HL-60 (cell line): ENCODE data around the gene SVOPL.

Source experiments
- POLR2AphosphoS5 ChIP-seq: IDR thresholded peaks from 2 replicates; pipeline ENCODE4 v1.6.1; 2012; ENCODE audit warnings: low read depth
- TF ChIP-seq, protein P1 (sequence below): IDR thresholded peaks from one replicate; pipeline ENCODE4 v1.5.1; 2011; ENCODE audit warnings: low read length, control low read depth, inconsistent platforms; ENCODE audit not compliant: insufficient read depth

DNA sequence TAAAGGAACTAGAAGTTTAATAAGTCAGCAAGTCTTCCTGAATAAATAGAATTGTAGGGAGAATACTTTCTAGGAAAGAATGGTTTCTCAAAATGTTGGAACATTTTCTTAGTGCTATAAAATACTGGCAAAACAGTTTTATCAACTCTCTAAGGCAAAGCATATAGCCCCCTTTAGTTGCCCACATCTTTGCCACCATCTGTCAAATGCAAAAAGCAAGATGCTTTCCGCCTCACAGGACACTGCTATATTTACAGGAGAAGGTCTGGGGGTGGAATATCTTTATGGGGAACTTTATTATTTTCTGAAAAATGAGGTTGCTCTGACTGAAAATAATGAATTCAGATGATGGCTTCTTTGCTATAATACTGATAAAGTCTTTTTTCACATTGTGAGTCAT lies 78.3 kb downstream of the SVOPL start:
- TF ChIP-seq, protein P1, sequence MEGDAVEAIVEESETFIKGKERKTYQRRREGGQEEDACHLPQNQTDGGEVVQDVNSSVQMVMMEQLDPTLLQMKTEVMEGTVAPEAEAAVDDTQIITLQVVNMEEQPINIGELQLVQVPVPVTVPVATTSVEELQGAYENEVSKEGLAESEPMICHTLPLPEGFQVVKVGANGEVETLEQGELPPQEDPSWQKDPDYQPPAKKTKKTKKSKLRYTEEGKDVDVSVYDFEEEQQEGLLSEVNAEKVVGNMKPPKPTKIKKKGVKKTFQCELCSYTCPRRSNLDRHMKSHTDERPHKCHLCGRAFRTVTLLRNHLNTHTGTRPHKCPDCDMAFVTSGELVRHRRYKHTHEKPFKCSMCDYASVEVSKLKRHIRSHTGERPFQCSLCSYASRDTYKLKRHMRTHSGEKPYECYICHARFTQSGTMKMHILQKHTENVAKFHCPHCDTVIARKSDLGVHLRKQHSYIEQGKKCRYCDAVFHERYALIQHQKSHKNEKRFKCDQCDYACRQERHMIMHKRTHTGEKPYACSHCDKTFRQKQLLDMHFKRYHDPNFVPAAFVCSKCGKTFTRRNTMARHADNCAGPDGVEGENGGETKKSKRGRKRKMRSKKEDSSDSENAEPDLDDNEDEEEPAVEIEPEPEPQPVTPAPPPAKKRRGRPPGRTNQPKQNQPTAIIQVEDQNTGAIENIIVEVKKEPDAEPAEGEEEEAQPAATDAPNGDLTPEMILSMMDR = no peak
- no peak for TF ChIP-seq POLR2AphosphoS5
